Activated CD4-positive, CD25-positive, alpha-beta regulatory T cell treated with anti-CD3 and anti-CD28 coated beads, Interleukin-2, amount 50 U/mL, for 16 hours (primary cell): ENCODE results near the gene AFP.

Experiments used
- DNase-seq: peaks from one replicate; pipeline ENCODE4 v3.0.0-alpha.2; 2020; ENCODE audit warnings: low read depth, low spot score

AFP gene

DNA sequence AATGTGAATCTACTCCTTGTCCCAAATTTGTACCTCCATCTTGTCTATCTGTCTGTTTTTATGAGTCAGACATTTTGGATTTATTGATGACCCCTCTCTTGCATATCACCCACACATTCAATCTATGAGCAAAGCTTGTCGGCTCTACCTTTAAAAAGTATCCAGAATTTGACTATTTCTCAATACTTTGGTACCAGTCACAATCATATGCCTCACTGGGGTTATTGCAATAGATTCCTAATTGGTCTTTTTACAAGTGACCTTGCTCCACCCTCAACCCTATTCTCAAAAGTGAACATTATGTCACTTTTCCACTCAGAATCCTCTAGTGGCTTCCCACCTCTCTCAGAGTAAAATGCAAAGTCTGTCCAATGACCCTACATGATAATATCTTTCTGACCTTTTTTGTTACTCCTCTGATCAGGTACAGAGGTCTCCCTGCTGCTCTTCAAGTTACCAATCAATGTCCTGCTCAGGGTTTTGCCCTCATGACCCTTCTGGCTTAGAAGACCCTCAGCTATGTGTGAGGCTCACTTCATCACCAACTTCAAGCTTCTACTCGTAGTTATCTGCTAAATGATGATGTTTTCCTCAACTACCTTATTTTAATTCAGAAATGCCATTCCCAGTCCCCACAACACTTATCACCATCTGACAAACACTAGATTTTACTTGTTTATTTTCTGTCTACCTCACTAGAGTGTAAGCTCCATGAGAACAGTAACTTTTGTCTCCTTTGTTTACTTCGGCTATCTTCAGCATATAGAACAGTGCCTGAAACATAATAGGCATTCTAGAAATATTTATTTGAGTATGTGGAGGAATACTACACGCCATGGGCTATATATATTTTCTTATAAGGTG is 22.4 kb downstream of the AFP start:
- DNase-seq, result no peak

DNA sequence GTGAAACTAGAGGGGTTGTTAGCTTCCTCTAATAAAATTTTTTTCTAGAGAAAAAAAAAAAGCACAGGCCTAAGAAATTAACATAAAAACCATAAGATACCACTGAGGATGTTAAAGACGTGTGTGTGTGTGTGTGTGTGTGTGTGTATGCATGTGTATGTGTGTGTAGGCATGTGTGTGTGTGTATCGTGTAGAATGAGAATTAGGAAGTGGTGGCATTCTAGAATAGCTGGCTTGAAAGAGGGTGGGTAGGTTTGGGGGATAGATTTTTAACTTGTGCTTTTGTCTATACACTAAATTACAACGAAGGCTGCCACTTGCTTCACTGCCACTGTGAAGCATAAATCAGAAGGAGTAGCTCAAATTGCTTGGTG is 23.0 kb downstream of the AFP start:
- DNase-seq, result no peak

- DNase-seq, result no peak
Measured at GRCh38 chr4:73460913-73461522, 25.0 kb downstream of the AFP start.

DNA sequence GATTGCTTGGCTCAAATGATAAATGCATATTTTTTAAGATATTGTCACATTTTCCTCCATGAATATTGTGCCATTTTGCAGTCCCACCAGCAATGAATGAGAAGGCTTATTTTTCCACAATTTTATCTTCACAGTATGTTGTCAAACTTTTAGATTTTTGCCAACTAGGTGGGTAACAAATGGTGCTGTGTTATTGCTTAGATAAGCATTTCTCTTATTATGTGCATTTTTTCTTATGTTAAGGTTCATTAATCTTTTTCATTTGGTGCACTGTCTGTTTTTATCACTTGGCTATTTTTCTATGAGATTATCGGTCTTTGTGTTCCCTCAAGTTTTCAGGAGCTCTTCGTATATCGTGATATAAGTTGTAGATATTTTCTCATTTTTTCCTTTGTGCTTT is 32.1 kb downstream of the AFP start:
- DNase-seq, result no peak

DNA sequence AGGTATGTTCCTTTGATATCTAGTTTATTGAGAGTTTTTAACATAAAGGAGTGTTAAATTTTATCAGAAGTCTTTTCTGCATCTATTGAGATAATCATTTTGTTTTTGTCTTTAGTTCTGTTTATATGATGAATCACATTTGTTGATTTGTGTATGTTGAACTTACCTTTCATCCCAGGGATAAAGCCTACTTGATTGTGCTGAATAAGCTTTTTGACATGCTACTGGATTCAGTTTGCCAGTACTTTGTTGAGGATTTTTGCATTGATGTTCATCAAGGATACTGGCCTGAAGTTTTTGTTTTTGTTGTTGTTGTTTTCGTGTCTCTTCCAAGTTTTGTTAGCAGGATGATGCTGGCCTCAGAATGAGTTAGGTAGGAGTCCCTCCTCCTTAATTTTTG is 34.7 kb downstream of the AFP start:
- DNase-seq, result no peak

- no peak for DNase-seq
Measured at GRCh38 chr4:73477176-73477575, 41.2 kb downstream of the AFP start.

DNA sequence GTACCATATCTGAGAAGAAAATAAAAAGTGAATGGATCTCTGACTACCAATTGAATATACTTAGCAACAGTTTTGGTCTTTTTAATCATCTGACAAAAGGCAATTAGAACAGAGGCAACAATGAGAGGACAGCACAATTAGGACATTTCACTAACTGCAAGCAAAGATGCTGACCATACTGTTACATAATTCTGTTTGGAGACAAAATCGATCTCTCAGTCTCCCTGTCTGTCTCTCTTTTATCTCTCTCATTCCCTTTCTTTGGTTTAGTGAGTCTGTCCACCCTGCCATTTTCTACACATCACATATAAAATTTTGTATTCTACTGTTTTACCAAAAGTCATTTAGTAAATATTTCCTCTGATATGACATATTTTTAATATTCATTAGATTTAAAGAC is 43.3 kb downstream of the AFP start:
- no peak for DNase-seq

GRCh38 chr4:73481358-73481757 is 45.3 kb downstream of the AFP start, which contains the start of gene AFM:
TSS of gene AFM (plus strand) at chr4:73481745. CDS start at chr4:73481776, 31 bp downstream.
- no peak for DNase-seq

GRCh38 chr4:73485085-73485484 is 49.1 kb downstream of the AFP start:
- DNase-seq, result no peak

GRCh38 chr4:73485596-73485995 is 49.6 kb downstream of the AFP start:
- DNase-seq, result no peak

GRCh38 chr4:73486497-73486896 is 50.5 kb downstream of the AFP start:
- no peak for DNase-seq

DNA sequence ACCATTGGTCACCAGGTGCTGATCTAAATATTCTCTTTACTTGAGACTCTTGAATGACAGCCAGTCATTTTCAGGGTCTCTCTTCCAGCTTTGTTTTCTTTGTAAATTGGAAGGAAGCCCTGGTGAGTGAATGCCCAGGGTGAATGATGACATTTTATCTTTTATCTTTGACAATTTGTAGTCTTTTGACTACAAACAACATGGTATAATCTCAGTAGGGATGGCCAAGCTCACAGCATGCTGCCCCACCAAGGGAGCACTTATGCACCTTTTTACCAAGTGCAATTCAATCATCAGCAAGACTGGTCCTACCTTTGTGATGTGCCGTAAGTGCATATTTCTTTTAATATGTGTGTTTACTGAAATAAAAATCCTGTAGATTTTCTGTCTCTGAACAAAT is 51.2 kb downstream of the AFP start:
- DNase-seq, result no peak

- no peak for DNase-seq
Measured at GRCh38 chr4:73499996-73500765, 64.2 kb downstream of the AFP start.

- no peak for DNase-seq
Measured at GRCh38 chr4:73501664-73502265, 65.7 kb downstream of the AFP start.

GRCh38 chr4:73505567-73505966 is 69.5 kb downstream of the AFP start:
- DNase-seq, result no peak
